Measurements from ENCODE around the gene CCDC60.

GRCh38 chr12:119389687-119390086, 55.2 kb downstream of the CCDC60 start:
- no peak for TF ChIP-seq POLR2AphosphoS5 (IDR thresholded peaks at IDR 0.05; ENCODE audit: low read depth, low read length)
- no peak for TF ChIP-seq TAF1 (IDR thresholded peaks at IDR 0.05; ENCODE audit: borderline replicate concordance, insufficient read depth, low read length)
- no peak for TF ChIP-seq SIN3A (IDR thresholded peaks at IDR 0.05; ENCODE audit: borderline replicate concordance, insufficient read depth, low read length)
